ENCODE measurements around the gene PPP1R9A.

Gene PPP1R9A

GRCh38 chr7:95330204-95330960, 423.0 kb downstream of the PPP1R9A start:
- no peak for DNase-seq (ENCODE audit: low read depth, low spot score)
- no peak overlapping the region for H3K27ac ChIP-seq

GRCh38 chr7:95330961-95331337, 423.6 kb downstream of the PPP1R9A start:
- H3K27ac ChIP-seq = no peak overlapping the region

GRCh38 chr7:95334447-95334846, 427.1 kb downstream of the PPP1R9A start:
- no peak overlapping the region for H3K27ac ChIP-seq
- DNase-seq (ENCODE audit: low read depth, low spot score) = no peak

More at GRCh38 chr7:95330961-95331337, 423.6 kb downstream of the PPP1R9A start:
- no peak for DNase-seq (ENCODE audit: low read depth, low spot score)

GRCh38 chr7:95335093-95335492, 427.7 kb downstream of the PPP1R9A start:
- DNase-seq (ENCODE audit: low read depth, low spot score) = peak; percentile 12
- H3K27ac ChIP-seq = no peak overlapping the region

GRCh38 chr7:95338832-95339231, 431.4 kb downstream of the PPP1R9A start:
- DNase-seq (ENCODE audit: low read depth, low spot score) = no peak
- no peak overlapping the region for H3K27ac ChIP-seq

GRCh38 chr7:95340491-95340890, 433.1 kb downstream of the PPP1R9A start:
- H3K27ac ChIP-seq = no peak overlapping the region
- DNase-seq (ENCODE audit: low read depth, low spot score) = no peak

GRCh38 chr7:95342029-95342428, 434.6 kb downstream of the PPP1R9A start:
- no peak for DNase-seq (ENCODE audit: low read depth, low spot score)
- H3K27ac ChIP-seq = no peak overlapping the region

- no peak overlapping the region for H3K27ac ChIP-seq
- DNase-seq (ENCODE audit: low read depth, low spot score) = no peak
Measured at GRCh38 chr7:95342642-95343307, 435.4 kb downstream of the PPP1R9A start.

All from epithelial cell of prostate (primary cell).